ENCODE measurements around the gene ZNF592.
A peak's percentile ranks its signal among the peaks of the same experiment; 100 is the strongest.
"Not testable (repeated sequence)": the region's sequence is repeated elsewhere in the genome, so short reads cannot be mapped to it uniquely, and the experiment has no call there.

ZNF592 gene, protein sequence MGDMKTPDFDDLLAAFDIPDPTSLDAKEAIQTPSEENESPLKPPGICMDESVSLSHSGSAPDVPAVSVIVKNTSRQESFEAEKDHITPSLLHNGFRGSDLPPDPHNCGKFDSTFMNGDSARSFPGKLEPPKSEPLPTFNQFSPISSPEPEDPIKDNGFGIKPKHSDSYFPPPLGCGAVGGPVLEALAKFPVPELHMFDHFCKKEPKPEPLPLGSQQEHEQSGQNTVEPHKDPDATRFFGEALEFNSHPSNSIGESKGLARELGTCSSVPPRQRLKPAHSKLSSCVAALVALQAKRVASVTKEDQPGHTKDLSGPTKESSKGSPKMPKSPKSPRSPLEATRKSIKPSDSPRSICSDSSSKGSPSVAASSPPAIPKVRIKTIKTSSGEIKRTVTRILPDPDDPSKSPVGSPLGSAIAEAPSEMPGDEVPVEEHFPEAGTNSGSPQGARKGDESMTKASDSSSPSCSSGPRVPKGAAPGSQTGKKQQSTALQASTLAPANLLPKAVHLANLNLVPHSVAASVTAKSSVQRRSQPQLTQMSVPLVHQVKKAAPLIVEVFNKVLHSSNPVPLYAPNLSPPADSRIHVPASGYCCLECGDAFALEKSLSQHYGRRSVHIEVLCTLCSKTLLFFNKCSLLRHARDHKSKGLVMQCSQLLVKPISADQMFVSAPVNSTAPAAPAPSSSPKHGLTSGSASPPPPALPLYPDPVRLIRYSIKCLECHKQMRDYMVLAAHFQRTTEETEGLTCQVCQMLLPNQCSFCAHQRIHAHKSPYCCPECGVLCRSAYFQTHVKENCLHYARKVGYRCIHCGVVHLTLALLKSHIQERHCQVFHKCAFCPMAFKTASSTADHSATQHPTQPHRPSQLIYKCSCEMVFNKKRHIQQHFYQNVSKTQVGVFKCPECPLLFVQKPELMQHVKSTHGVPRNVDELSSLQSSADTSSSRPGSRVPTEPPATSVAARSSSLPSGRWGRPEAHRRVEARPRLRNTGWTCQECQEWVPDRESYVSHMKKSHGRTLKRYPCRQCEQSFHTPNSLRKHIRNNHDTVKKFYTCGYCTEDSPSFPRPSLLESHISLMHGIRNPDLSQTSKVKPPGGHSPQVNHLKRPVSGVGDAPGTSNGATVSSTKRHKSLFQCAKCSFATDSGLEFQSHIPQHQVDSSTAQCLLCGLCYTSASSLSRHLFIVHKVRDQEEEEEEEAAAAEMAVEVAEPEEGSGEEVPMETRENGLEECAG (N-terminal part only)

GRCh38 chr15:84748274-84749110, at the start of gene ZNF592:
ZNF592 (plus strand) TSS chr15:84748592; CDS start chr15:84782676, 34,084 bp downstream.
- no peak for FAIRE-seq

DNA sequence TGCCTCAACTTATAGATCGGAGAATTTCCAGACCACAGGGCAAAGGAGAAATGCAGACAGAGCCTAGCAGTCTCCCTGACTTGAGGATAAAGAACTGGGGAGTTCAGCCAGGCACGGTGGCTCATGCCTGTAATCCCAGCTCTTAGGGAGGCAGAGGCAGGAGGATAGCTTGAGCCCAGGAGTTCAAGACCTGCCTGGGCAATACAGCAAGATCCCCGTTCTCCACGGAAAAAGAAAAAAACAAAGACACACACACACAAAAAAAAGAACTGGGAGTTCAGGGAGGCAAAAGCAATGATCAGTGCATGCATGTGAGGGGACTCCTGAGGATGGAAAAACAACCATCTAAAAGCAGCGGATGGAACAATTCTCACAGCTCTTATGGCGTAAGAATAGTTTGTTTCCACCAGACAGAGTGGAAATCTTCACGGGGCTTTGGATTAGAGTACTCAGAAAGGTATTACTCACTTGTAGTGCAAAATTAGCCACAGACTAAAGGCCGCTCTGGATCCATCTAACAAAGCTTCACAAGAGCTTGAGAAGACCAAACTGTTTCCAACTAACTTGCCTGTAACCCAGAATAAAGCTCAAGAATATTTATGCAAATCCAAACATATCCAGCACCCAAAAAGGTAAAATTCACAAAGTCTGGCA, 48.7 kb upstream of the ZNF592 start:
- DNase-seq (ENCODE audit: low spot score) (no peak), FAIRE-seq (no peak)

More at GRCh38 chr15:84748274-84749110, at the start of gene ZNF592:
- DNase-seq (ENCODE audit: low spot score) = peak; percentile 90

DNA sequence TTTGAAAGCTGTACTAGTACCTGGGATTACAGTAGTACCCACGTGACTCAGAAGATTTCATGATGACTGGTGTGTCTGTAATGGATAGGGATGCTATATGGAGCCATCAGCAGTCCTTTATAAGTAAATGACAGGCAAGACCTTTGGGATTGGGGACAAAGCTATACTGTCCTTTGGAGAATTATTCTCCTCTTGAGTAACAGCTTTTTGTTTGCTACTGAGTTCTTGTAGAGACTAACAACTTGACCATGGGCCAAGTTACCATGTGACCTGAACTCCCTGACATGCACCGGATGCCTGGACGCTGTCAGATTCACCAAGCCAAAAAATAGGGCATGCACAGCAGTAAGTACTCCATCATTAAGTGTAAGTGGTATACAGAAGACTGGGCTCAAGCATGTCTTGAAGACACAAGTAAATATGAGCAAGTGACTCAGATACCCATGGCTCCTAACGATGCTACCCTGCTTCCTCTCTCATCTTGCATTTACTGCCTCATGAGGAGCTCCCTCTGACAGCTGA, 45.4 kb upstream of the ZNF592 start:
- no peak for DNase-seq (ENCODE audit: low spot score)

DNA sequence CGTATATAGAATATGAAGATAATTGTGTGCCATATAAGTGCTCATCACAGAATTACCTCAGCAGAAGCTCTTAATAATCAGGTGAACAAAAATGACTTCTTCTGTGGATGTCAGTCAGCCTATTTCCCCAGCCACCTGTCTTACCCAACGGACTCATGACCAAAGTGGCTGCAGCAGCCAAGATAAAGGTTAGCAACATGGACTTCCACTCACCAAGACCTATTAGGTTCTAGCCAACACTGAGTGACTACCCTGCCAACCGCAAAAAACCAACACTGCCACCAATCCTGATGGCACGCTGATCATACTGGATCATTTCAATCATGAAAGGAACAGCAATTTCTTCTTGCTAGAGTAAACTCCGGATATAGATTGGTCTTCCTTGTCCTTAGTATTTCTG, 44.6 kb upstream of the ZNF592 start:
- FAIRE-seq (no peak), DNase-seq (ENCODE audit: low spot score) (no peak)

More for the DNA sequence above, 45.4 kb upstream of the ZNF592 start:
- FAIRE-seq = no peak

DNA sequence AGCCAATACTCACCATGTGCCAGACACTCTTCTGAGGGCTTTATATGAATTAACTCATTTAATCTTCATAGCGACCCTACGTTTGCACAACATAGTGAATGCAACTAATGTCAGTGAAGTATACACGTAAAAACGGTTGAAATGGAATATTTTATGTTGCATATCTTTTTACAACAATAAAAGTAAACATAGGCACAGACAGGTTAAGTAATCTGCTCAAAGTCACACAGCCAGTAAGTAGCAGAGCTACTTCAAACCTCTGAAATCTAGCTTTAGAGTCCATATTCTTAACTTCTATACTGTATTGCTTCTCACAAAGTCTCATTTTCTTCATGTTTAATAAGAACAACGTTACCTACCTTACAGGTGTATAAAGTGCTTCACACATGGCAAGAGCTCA, 34.0 kb upstream of the ZNF592 start:
- no peak for FAIRE-seq
- no peak for DNase-seq (ENCODE audit: low spot score)

GRCh38 chr15:84714821-84715220, 33.6 kb upstream of the ZNF592 start:
- FAIRE-seq (no peak), DNase-seq (ENCODE audit: low spot score) (no peak)

DNA sequence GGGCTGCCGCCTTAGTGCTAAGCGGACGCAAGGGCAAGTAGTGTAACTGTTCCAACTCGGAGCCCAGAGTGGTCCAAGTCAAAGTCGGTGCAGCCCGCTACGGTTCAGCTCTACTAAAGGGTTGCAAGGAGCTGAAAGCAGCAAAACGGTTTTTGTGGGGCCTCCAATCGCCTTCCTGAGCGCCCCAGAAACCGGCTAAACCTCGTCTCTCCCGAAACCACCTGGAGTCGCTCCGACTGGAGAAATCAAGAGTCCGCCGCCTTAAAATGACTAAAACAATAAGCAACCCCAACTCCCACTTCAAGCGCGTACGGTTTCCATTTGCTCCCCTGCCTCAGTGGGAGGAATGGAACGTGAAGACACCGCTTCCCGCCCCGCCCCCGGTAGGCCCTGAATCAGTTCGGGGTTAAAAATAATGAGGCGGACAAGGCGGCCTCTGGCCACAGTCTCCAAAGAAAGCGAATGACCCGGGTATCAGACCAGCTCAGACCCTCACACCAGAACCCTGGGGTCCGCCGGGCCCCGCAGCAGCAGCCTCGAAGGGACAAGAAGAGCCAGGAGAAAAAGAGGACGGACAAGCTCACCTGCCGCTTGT, 32.9 kb upstream of the ZNF592 start:
- DNase-seq (ENCODE audit: low spot score) (peak; percentile 15), FAIRE-seq (no peak)

- DNase-seq (ENCODE audit: low spot score) (peak; percentile 98), FAIRE-seq (peak; percentile 90)
Observed at GRCh38 chr15:84716036-84716732, 32.2 kb upstream of the ZNF592 start, which contains the start of gene SEC11A. SEC11A (minus strand) TSS chr15:84716139; CDS start chr15:84716075, 64 bp downstream.

DNA sequence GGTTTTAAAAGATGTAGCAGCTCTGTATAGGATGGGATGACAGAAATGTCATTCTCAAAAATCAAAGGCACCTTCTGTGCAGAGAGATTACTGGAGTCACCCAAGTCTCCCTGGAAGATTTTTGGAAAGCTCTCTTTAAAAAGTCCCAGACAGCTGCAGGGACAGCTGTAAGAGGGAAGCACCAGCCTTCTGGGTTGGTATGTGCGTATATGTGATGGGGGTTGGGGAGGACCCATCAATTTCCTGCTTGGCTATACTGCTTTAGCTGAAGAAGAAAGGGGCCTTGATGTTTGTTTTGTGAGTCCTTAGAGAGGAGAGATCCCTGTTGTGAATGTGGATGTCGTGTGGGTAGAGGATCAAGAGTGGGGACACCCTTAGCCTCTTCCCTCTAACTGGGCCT, 27.0 kb upstream of the ZNF592 start:
- FAIRE-seq = no peak
- no peak for DNase-seq (ENCODE audit: low spot score)

- no peak for FAIRE-seq
- DNase-seq (ENCODE audit: low spot score) = no peak
Observed at GRCh38 chr15:84722628-84723027, 25.8 kb upstream of the ZNF592 start.

DNA sequence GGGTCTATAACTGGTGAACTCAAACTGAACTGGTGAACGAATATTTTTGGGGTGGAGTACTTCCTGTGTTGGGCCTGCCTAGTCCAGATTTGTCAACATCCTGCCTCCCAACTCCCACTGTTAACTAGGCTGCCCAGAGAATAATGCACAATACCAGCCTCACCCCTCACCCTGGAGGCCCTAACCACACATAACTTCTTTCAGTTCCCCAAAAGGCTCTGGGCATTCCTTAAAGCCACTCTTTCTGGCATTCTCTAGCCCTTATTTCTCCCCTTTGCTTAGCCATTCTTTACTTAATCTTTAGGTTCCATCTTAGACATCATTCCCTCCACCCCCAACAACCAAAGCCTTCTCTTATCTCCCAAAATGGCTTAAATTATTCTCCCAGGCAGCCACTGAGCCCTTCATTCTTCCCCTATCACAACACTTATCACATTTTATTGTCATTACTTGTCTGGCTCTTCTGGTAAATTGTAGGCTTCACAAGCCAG, 23.3 kb upstream of the ZNF592 start:
- DNase-seq (ENCODE audit: low spot score) (peak; percentile 18), FAIRE-seq (no peak)

- no peak for DNase-seq (ENCODE audit: low spot score)
- FAIRE-seq = no peak
Observed at GRCh38 chr15:84727429-84727828, 21.0 kb upstream of the ZNF592 start.

DNA sequence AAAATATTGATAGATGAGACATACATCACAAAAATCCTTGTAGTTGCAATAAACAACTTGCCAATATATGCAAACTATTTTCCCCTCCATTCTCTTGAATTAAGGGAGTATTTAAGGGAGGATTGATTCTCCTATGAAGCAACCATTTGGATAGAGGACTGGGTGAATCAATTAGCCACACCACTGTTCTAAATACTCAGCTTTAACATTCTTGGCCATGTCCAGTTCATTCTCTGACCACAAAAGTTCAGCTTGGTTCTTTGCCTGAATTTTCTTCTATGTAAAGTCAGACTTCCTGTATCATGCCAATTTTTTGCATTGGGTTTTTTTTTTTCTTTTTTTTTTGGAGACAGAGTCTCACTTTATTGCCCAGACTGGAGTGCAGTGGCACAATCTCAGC, 16.6 kb upstream of the ZNF592 start:
- DNase-seq (ENCODE audit: low spot score) (no peak), FAIRE-seq (no peak)

DNA sequence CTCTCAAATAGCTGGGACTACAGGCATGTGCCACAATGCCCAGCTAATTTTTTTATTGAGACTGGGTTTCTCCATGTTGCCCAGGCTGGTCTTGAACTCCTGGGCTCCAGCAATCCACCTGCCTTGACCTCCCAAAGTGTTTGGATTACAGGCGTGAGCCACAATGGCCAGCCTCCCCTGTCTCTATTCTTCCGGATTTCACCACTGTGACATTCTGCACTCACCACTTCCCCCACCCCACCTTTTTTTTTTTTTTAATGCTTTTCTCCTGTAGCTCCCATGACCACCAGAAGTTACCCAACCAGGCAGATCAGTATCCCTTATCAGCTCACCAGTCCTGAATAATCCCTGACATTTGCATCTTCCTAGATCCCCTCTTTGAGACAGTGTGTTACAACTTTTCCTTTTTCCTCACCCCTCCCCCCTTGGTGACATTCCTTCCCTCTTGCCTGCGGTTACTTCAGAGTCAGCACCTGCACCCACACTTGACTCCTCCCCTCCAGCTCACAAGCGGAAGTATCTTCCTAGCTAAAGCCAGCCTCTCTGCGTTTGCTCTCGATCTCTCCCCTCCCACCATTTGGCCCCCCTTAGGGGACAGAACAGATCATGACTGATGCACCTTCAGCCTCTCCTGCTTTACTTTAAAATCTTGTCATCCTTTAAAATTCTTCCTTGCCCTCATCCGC, 13.5 kb upstream of the ZNF592 start:
- DNase-seq (ENCODE audit: low spot score) (peak; percentile 91), FAIRE-seq (peak; percentile 53)

DNA sequence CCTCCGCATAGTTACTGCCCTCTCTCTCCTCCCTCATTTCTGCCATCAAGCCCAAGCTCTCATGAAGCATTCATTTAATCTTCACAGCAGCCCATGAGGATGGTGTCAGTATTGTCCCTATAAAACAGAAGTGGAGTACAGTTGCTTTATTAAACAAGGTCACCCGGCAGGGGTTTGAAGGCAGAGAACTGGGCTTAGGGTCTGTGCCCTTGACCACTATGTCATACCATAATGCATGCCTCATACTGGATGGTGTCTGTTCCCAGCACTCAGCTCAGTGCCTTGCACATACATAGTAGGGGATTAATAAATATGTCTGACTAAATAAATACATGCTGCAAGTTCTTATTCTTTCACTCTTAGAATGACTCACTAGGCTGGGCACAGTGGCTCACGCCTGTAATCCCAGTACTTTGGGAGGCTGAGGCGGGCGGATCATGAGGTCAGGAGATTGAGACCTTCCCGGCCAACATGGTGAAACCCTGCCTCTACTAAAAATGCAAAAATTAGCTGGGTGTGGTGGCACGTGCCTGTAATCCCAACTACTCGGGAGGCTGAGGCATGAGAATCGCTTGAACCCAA, 12.8 kb upstream of the ZNF592 start:
- DNase-seq (ENCODE audit: low spot score) = peak; percentile 26
- FAIRE-seq = not testable (repeated sequence)

GRCh38 chr15:84736375-84736774, 12.0 kb upstream of the ZNF592 start:
- DNase-seq (ENCODE audit: low spot score) (no peak), FAIRE-seq (no peak)

- no peak for FAIRE-seq
- DNase-seq (ENCODE audit: low spot score) = no peak
Observed at GRCh38 chr15:84737005-84737404, 11.4 kb upstream of the ZNF592 start.

DNA sequence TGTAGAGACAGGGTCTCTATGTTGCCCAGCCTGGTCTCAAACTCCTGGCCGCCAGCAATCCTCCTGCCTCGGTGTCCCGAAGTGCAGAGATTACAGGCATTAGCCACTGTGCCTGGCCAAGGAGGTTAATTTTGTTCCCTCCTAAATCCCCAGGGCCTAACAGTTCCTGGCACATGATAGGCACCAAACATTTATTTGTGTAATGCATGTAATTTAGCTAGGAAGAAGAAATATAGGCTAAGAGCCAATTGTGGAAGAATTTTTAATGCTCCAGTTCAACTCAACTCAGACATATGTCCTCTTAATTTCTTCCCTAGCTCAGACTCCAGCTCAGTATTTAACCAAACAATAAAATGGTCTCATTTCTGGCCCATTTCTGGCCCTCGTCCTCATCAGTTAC, 7.7 kb upstream of the ZNF592 start:
- FAIRE-seq = no peak
- DNase-seq (ENCODE audit: low spot score) = no peak
